ENCODE results near the gene ZC3H12D. TPM values are rescaled to one million over a fixed set of nuclear protein-coding genes. Genes with fewer than 3 reads are reported as not detected.

The ZC3H12D gene
- total and polyA plus RNA-seq, 2 donors (not counting 3 experiments of a cell fraction or from before 2014, with no cell fraction given): 0.06 TPM; not detected in 1

DNA sequence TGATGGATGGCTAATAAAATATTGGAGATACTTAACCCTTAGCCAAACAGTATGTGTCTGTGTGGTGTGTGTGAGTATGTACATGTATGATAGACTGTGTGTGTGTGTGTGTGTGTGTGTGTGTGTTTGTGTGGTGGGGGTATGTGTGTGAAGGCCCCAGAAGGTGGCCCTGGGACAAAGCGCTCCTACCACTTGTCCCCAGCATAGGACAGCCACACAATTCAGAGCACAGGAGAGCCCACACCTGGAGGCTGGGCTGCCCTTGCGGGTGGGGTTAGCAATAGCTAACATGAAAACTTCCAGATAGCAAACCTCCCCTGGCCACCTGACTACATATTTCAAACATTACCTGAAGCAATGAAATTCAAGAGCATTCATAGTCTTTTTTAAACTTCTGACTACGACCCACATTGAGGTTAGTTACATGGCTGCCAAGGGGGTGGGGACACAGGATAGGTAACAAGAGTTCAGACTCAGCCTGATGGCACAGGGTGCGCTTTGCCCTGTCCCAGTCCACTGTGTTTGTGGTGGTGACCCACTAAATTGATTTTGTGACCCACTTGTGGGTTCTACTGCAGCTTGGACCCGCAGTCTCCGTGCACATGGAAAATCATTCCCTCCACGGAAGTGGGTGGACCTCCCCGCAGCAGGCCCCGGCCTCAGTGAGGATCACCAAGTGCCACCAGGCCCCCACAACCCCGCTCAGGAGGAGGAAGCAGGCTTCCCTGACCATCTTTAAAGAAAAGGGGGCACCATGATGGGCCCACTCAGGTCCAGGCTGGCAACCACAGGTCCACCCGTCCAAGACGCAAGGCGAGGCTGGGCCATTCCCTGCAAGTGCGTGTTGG lies 34.8 kb downstream of the ZC3H12D start:
- ChIA-PET POLR2A (no interaction called here), CTCF (interaction anchor here (1.4 kb wide), 1 partner anchor 421 kb away, joined by 5 read pairs; no protein-coding TSS in a partner anchor)
- Histone ChIP-seq H3K4me3 (replicated peaks in 1 of 3; ENCODE audit: insufficient read depth in 1 of 3, low read depth in 1 of 3, low read length in 3 of 3) (no peak overlapping the region), H3K9ac (replicated peaks; ENCODE audit: extremely low read depth, insufficient read depth, low read length) (no peak overlapping the region), H3K4me2 (ENCODE audit: insufficient read depth, low read length) (no peak overlapping the region), H3K9me3 (replicated peaks; ENCODE audit: control insufficient read depth, insufficient read depth, low read length) (no peaks in the 10 kb centered on the region), H3K4me1 (ENCODE audit: control insufficient read depth, extremely low read depth, insufficient read depth, low read length) (no peaks in the 10 kb centered on the region), H4K20me1 (replicated peaks; ENCODE audit: control insufficient read depth, extremely low read depth, insufficient read depth, low read length) (no peaks in the 10 kb centered on the region), H3K79me2 (ENCODE audit: control insufficient read depth, insufficient read depth, low read length) (no peaks in the 10 kb centered on the region), H3K9me1 (replicated peaks; ENCODE audit: control insufficient read depth, extremely low read depth, insufficient read depth, low read length) (no peaks in the 10 kb centered on the region), H3K36me3 (ENCODE audit: control insufficient read depth in 2 of 2, extremely low read depth in 1 of 2, insufficient read depth in 2 of 2, low read length in 2 of 2) (no peaks in the 10 kb centered on the region), H3K27ac (ENCODE audit: insufficient read depth, low read depth, low read length) (no peak overlapping the region), H3K27me3 (ENCODE audit: control insufficient read depth in 2 of 2, insufficient read depth in 2 of 2, low read length in 2 of 2) (peaks cover 23 to 39% of the 10 kb centered on the region in 2 experiments), H2AFZ (ENCODE audit: low read depth, low read length) (no peak overlapping the region)
- dilution Hi-C loops (cut with MboI; ENCODE audit: extremely low pct_ligation_motif_present, low sequenced_read_pairs): no loop called here
- FAIRE-seq: no peak
- intact Hi-C loops (cut with micrococcal nuclease): no loop called here
- TF ChIP-seq MAX (IDR thresholded peaks at IDR 0.05; ENCODE audit: insufficient read depth, insufficient read length) (no peak), MYC (IDR thresholded peaks at IDR 0.05; ENCODE audit: low read depth, low read length) (no peak)
- BruUV-seq (replicated peaks): no TSS peak
- DNase-seq (ENCODE audit: low read depth, low spot score): no peak

DNA sequence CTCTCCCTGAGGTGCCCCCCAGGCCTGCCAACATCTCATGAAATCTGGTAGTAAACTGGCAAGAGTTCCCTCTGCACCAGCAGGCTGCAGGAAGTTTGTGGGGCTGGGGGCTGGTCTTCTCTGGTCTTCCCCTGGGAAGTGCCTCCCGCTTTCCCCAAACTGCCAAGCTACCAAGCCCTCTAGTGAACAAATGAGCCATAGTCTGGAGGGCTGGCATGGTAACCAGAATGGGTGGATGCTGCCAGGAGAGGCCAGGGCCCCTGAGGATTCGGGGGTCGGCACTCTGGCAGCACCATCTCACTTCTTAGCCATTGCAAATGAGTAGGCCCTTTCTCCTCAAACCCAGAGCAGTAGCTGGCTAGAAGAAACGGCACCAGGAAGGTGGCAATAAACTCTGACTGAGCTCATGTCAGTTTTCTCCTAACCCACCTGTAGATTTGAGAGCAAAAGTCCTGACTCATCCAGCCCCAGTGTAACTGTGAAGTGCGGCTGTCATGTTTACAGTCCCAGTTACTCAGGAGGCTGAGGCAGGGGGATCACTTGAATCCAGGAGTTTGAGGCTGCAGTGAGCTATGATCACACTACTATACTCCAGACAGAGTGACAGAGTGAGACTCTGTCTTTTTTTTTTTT lies 35.9 kb downstream of the ZC3H12D start:
- Histone ChIP-seq H3K4me3 (replicated peaks in 1 of 3; ENCODE audit: insufficient read depth in 1 of 3, low read depth in 1 of 3, low read length in 3 of 3) (no peak overlapping the region), H3K27me3 (ENCODE audit: control insufficient read depth in 2 of 2, insufficient read depth in 2 of 2, low read length in 2 of 2) (peaks cover 21 to 30% of the 10 kb centered on the region in 2 experiments), H2AFZ (ENCODE audit: low read depth, low read length) (no peak overlapping the region), H3K4me2 (ENCODE audit: insufficient read depth, low read length) (no peak overlapping the region), H3K9me1 (replicated peaks; ENCODE audit: control insufficient read depth, extremely low read depth, insufficient read depth, low read length) (no peaks in the 10 kb centered on the region), H3K27ac (ENCODE audit: insufficient read depth, low read depth, low read length) (no peak overlapping the region), H3K36me3 (ENCODE audit: control insufficient read depth in 2 of 2, extremely low read depth in 1 of 2, insufficient read depth in 2 of 2, low read length in 2 of 2) (no peaks in the 10 kb centered on the region), H4K20me1 (replicated peaks; ENCODE audit: control insufficient read depth, extremely low read depth, insufficient read depth, low read length) (no peaks in the 10 kb centered on the region), H3K4me1 (ENCODE audit: control insufficient read depth, extremely low read depth, insufficient read depth, low read length) (no peaks in the 10 kb centered on the region), H3K9me3 (replicated peaks; ENCODE audit: control insufficient read depth, insufficient read depth, low read length) (no peaks in the 10 kb centered on the region), H3K9ac (replicated peaks; ENCODE audit: extremely low read depth, insufficient read depth, low read length) (no peak overlapping the region), H3K79me2 (ENCODE audit: control insufficient read depth, insufficient read depth, low read length) (no peaks in the 10 kb centered on the region)
- ChIA-PET POLR2A (no interaction called here), CTCF (interaction anchor here (1.3 to 1.4 kb wide), 2 partner anchors 420 to 871 kb away, joined by 3 to 5 read pairs; no protein-coding TSS in a partner anchor)
- FAIRE-seq (no peak), DNase-seq (ENCODE audit: low read depth, low spot score) (no peak)
- intact Hi-C loops (cut with micrococcal nuclease) (no loop called here), dilution Hi-C loops (cut with MboI; ENCODE audit: extremely low pct_ligation_motif_present, low sequenced_read_pairs) (no loop called here)
- TF ChIP-seq EZH2 (IDR thresholded peaks at IDR 0.05; ENCODE audit: borderline replicate concordance, low read depth, low read length, severe bottlenecking) (no peak), GATA2 (IDR thresholded peaks at IDR 0.05; ENCODE audit: insufficient read depth, insufficient read length, low read depth, low read length) (no peak), JUN (IDR thresholded peaks at IDR 0.05; ENCODE audit: borderline replicate concordance, insufficient read depth, insufficient read length, low read depth) (no peak), CTCF (IDR thresholded peaks at IDR 0.05; ENCODE audit: extremely low read depth in 1 of 2, insufficient read depth in 1 of 2, low read depth in 1 of 2, low read length in 2 of 2) (no peak), POLR2AphosphoS5 (IDR thresholded peaks at IDR 0.05; ENCODE audit: insufficient read depth, low read depth, low read length) (no peak), MYC (IDR thresholded peaks at IDR 0.05; ENCODE audit: low read depth, low read length) (no peak), MAX (IDR thresholded peaks at IDR 0.05; ENCODE audit: insufficient read depth, insufficient read length) (no peak), FOS (IDR thresholded peaks at IDR 0.05; ENCODE audit: borderline replicate concordance, insufficient read depth, low read length) (no peak), POLR2A (IDR thresholded peaks at IDR 0.05; ENCODE audit: low read depth, low read length) (no peak)
- no TSS peak for BruUV-seq (replicated peaks)

All from endothelial cell of umbilical vein (primary cell).